WI38 (cell line): ENCODE data around the gene S100A4.
"Not testable (repeated sequence)": the region's sequence is repeated elsewhere in the genome, so short reads cannot be mapped to it uniquely, and the experiment has no call there.

Experiments used
- H3K4me3 ChIP-seq: 2 replicates; pipeline ENCODE4 v1.5.1; 2011; ENCODE audit warnings: low read depth, mild to moderate bottlenecking, control low read depth, low read length
- TF ChIP-seq, protein P1 (sequence below): IDR thresholded peaks from 2 replicates; pipeline ENCODE4 v1.5.1; 2012; ENCODE audit warnings: low read depth, mild to moderate bottlenecking, control low read depth, low read length

The S100A4 gene

DNA sequence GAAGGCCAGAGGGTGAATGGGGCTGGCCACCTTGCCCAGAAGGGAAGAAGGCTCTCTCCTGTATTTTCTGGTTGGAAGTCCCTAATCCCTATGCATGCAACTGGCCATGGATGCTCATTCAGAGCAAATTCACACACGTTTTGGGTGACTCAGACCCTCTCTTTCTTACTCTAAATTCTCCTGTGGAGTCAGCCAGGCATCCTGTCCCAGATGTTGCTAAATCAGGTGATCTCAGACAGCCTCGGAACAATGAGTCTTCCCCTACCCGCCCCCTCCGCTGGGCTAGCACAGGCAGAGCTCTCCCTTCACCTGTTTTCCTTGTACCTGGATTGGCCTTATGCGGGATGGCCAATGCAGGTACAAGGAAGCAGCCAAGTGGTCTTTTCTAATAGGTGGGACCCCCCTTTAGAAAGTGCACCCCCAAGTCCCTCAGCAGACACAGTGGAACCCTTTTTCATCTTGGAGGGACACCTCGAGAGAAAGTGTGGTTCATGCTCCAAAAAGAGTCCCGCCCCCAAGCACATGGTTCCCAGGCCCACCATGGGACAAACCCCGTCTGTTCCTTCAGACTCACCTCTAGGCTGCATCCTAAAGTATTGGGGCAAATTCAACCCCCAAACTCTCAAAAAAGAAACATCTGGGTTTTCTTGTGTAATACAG is 18.5 kb downstream of the S100A4 start:
- no peak overlapping the region for H3K4me3 ChIP-seq
- TF ChIP-seq, protein P1, sequence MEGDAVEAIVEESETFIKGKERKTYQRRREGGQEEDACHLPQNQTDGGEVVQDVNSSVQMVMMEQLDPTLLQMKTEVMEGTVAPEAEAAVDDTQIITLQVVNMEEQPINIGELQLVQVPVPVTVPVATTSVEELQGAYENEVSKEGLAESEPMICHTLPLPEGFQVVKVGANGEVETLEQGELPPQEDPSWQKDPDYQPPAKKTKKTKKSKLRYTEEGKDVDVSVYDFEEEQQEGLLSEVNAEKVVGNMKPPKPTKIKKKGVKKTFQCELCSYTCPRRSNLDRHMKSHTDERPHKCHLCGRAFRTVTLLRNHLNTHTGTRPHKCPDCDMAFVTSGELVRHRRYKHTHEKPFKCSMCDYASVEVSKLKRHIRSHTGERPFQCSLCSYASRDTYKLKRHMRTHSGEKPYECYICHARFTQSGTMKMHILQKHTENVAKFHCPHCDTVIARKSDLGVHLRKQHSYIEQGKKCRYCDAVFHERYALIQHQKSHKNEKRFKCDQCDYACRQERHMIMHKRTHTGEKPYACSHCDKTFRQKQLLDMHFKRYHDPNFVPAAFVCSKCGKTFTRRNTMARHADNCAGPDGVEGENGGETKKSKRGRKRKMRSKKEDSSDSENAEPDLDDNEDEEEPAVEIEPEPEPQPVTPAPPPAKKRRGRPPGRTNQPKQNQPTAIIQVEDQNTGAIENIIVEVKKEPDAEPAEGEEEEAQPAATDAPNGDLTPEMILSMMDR: no peak

DNA sequence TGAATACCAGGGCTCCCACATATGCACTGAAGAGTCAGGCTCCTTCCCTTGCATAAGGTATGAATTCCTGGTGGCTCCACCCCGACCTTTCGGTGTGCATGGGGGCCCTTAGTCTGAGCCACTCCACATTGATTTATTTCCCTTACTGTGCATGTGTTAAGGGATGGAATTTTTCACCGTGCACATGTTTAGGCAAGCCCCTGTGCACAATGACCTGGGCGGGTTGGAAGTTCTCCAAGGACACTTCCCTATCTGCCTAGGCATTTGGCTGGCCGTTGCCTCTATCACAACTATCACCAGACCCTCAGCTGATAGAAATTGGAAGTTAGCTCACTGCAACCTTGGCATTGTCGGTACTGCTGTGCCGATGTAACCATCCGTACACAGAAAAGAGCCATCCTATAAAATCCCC is 19.5 kb downstream of the S100A4 start:
- H3K4me3 ChIP-seq: no peak overlapping the region
- TF ChIP-seq, protein P1: no peak

GRCh38 chr1:153525088-153525728 is 20.4 kb downstream of the S100A4 start:
- H3K4me3 ChIP-seq: no peak overlapping the region
- TF ChIP-seq, protein P1: no peak

DNA sequence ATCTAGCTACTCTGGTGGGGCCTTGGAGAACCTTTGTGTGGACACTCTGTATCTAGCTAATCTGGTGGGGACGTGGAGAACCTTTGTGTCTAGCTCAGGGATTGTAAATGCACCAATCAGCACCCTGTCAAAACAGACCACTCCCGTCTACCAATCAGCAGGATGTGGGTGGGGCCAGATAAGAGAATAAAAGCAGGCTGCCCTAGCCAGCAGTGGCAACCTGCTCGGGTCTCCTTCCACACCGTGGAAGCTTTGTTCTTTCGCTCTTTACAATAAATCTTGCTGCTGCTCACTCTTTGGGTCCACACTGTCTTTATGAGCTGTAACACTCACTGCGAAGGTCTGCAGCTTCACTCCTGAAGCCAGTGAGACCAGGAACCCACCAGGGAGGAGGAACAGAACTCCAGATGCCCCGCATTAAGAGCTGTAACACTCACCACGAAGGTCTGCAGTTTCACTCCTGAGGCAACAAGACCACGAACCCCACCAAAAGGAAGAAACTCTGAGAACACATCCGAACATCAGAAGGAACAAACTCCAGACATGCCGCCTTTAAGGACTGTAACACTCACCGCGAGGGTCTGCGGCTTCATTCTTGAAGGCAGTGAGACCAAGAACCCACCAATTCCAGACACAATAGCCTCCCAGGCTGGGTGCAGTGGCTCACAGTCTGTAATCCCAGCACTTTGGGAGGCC is 23.1 kb downstream of the S100A4 start:
- H3K4me3 ChIP-seq: not testable (repeated sequence)

GRCh38 chr1:153521808-153522207 is 23.8 kb downstream of the S100A4 start:
- not testable (repeated sequence) for H3K4me3 ChIP-seq

- TF ChIP-seq, protein P1: no peak
- H3K4me3 ChIP-seq: no peak overlapping the region
These were observed 24.7 kb downstream of the S100A4 start for GRCh38 chr1:153520818-153521476.

GRCh38 chr1:153520137-153520691 is 25.4 kb downstream of the S100A4 start:
- not testable (repeated sequence) for H3K4me3 ChIP-seq

- TF ChIP-seq, protein P1: no peak
- no peak overlapping the region for H3K4me3 ChIP-seq
These were observed 26.4 kb downstream of the S100A4 start for GRCh38 chr1:153519242-153519641.
